HT-29 (cell line): ENCODE measurements around the gene RPS2. TPM values are rescaled to one million over a fixed set of nuclear protein-coding genes. Genes with fewer than 3 reads are reported as not detected.

Source experiments
- DNase-seq: peaks from one replicate; pipeline ENCODE4 v3.0.0-alpha.2; 2015; ENCODE audit warnings: low spot score
- total RNA-seq: library from RNA; depleted of rRNA; stranded (reverse); fragments of >200 nt; shearing (Covaris generic); gene quantifications from 2 replicates; pipeline ENCODE4 v1.2.3, GENCODE V29; 2014

Gene RPS2
- total RNA-seq, 1 experiment from 2014 or later, result 4,154 TPM

- no peak for DNase-seq
Observed at GRCh38 chr16:1999866-2000514, 35.4 kb upstream of the RPS2 start.

- no peak for DNase-seq
Observed at GRCh38 chr16:1998852-1999801, 34.5 kb upstream of the RPS2 start.

GRCh38 chr16:1998360-1998835 is 33.8 kb upstream of the RPS2 start:
- no peak for DNase-seq

- no peak for DNase-seq
Observed at GRCh38 chr16:1997494-1998359, 33.1 kb upstream of the RPS2 start.

- peak; percentile 33 for DNase-seq
Observed at GRCh38 chr16:1993731-1994131, 29.1 kb upstream of the RPS2 start.

GRCh38 chr16:1992704-1993317 is 28.2 kb upstream of the RPS2 start:
- no peak for DNase-seq

DNA sequence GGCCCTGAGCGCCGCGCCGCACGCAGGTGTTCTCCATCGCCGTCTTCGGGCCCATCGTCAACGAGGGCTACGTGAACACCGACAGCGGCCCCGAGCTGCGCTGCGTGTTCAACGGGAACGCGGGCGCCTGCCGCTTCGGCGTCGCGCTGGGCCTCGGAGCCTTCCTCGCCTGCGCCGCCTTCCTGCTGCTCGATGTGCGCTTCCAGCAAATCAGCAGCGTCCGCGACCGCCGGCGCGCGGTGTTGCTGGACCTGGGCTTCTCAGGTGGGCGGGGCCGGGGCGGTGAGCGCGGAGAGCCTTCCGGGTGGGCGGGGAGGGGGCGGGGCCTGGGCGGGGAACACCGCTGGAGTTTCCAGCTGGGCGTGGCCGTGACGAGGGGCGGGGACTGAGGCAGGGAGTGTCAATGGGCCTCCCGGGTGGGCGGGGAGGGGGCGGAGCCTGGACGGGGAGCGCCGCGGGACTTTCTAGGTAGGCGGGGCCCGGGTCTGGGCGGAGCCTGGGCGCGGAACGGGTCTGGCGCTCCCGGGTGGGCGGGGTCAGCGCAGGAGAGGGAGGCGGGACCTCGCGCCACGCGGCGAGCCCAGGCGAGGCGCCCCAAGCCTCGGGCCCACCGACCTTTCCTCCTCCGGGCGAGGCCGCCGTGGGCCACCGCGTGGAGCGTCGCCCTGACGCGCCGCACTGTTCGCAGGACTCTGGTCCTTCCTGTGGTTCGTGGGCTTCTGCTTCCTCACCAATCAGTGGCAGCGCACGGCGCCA is 27.5 kb upstream of the RPS2 start:
- peak; percentile 71 for DNase-seq

DNA sequence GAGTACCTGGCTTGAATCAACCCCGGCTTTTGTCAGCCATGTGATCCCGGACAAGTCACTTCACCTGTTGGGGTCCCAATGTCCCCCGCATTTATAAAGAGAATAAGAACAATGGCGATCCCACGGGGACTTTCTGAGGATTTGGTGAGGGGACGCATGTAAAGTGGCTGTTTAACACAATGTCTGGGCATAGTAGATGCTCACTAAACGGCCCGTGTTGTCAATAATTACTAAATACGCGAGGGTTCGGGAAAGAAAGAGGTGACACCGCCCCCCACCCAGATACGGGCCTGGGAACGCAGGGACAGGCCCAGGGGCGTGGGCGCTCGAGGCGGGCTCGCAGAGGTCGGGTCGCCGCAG is 26.9 kb upstream of the RPS2 start:
- no peak for DNase-seq

DNA sequence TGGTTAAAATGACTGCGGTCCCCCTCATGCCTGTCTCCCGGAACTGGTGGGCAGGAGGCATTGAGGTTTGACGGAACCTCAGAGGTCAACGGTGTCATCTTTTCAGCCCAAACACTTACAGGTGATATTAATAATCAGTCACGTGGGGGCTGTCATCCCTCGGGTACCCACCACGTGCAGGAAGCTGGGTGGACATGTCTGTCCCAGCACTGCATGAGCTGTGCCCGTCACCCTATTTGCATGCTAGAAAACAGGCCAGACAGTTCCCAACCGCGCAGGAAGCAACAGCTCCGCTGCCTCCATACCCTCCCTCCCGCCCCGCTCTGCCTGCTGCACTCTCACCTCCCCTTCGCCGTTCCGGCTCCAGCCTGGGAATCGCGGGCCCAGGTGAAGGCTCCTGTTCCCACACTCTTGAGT is 26.5 kb upstream of the RPS2 start:
- no peak for DNase-seq

GRCh38 chr16:1990351-1991134 is 25.9 kb upstream of the RPS2 start:
- no peak for DNase-seq

DNA sequence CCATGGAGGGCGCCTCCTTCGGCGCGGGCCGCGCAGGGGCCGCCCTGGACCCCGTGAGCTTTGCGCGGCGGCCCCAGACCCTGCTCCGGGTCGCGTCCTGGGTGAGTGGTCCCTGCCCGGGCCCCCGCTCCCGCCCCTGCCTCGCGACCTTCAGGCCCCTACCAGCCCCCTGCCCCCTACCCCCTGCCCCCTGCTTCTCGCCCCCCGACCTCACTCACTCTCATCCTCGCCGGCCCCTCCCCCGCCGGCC is 25.4 kb upstream of the RPS2 start:
- no peak for DNase-seq

DNA sequence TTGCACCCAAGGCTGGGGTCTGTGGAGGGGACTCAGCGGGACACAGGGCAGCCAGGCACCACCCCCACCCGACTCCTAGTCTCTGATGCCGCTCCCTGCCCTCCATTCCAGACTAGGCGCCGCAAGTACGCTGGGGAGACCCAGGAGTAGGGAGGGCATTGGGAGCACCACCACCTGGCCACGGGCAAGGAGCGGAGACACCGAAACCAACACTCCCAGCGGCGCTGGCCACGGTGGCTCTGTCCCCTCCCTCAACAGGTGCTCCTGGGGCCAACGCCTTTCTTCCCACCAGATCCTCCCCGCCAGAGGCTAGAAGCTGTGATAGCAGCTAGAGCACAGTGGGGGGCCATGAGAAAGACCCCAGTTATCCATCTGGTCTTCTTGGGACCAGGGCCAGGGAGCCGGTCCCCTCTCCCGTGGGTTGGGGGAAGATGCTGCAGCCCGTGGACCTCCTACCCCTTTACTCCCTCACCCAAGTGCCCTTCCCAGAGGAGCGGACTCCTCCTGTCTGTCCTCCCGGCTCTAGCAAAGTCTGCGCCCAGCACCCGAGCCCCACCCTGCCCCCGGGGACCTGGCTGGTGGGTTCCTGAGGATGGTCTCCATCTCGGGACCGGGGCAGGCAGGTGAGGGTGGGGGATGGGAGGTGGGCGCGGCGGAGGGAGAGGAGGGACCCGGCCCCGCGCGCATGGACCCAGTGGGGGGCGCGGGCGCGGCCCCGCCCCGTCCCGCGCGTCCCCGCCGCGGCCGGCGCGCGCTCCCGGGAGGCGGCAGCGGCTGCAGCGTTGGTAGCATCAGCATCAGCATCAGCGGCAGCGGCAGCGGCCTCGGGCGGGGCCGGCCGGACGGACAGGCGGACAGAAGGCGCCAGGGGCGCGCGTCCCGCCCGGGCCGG is 24.8 kb upstream of the RPS2 start, which contains the start of gene SYNGR3:
Gene SYNGR3 (plus strand): TSS at position 762 of the 892 bp plus-strand sequence. CDS start 133 bp downstream, outside the sequence.
- peak; percentile 7 for DNase-seq

DNA sequence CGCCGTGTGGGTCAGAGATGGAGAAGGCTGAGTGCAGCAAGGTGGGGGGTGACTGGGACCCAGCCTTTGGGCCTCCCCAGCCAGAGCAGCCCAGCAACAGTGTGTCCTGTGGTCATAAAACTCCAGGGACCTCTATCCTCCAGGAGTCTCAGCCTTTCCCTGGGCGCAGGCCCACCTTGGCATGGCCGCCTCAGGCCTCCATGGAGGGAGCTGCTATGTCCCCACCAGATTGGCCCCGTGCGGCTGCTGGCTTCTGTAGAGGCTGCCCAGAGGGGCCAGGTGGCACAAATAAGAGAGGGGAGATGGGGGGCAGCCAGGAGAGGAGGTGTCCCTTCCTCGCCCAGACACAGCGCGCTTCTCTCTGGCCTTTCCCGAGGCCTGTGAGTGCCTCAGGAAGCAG is 22.6 kb upstream of the RPS2 start:
- DNase-seq, result no peak

DNA sequence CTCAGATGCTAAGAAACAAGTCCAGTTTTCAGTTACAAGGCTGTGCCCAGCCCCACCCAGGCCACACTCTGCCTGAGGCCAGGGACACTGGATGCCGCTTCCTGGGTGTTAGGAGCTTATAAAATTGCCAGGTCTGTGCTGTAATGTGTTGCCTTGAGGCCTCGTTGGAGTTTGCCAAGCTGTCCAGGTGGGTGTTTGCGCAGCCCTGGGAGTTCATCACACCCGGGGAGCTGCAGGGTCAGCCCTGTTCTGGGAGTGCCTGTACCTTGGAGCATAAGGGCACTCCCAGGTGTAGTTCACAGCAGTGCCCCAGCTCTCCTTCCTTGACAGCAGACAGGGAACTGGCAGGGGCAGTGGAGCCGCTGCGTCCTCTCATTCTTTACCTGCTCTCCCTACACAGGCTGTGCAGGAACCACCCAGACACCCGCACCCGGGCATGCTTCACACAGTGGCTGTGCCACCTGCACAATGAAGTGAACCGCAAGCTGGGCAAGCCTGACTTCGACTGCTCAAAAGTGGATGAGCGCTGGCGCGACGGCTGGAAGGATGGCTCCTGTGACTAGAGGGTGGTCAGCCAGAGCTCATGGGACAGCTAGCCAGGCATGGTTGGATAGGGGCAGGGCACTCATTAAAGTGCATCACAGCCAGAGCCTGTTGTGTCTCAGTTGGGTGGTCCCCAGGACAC is 21.0 kb upstream of the RPS2 start:
- DNase-seq, result no peak

GRCh38 chr16:1984347-1985225 is 20.0 kb upstream of the RPS2 start:
- DNase-seq, result peak; percentile 36

GRCh38 chr16:1983544-1984346 is 19.1 kb upstream of the RPS2 start, which contains the start of gene GFER:
Gene GFER (plus strand): TSS chr16:1984193. CDS start chr16:1984219, 26 bp downstream.
- DNase-seq, result peak; percentile 92
